H9 (cell line): Measurements from ENCODE around the gene PHF21B. TPM values are rescaled to one million over a fixed set of nuclear protein-coding genes. Genes with fewer than 3 reads are reported as not detected.

ENCODE experiments used
- DNase-seq: peaks from one replicate; pipeline ENCODE4 v3.0.0-alpha.2; 2017
- H2AFZ ChIP-seq: one replicate; pipeline ENCODE4 v1.6.1; 2013; ENCODE audit warnings: mild to moderate bottlenecking, low read length, control low read depth, moderate library complexity
- H2AK5ac ChIP-seq: 2 replicates; pipeline ENCODE4 v1.6.1; 2013; ENCODE audit warnings: low read length, control low read depth, mixed read lengths; ENCODE audit not compliant: insufficient read length
- H2BK120ac ChIP-seq: one replicate; pipeline ENCODE4 v1.6.1; 2013; ENCODE audit warnings: low read depth, mild to moderate bottlenecking, low read length, control low read depth, inconsistent platforms; ENCODE audit not compliant: poor library complexity, severe bottlenecking
- H2BK12ac ChIP-seq: 2 replicates; pipeline ENCODE4 v1.6.1; 2013; ENCODE audit warnings: low read length, control low read depth, mixed read lengths, low read depth; ENCODE audit not compliant: insufficient read length
- H2BK15ac ChIP-seq: 2 replicates; pipeline ENCODE4 v1.6.1; 2013; ENCODE audit warnings: low read depth, low read length, control low read depth
- H2BK20ac ChIP-seq: one replicate; pipeline ENCODE4 v1.6.1; 2013; ENCODE audit warnings: low read depth, mild to moderate bottlenecking, low read length, control low read depth, inconsistent platforms; ENCODE audit not compliant: poor library complexity, severe bottlenecking
- H2BK5ac ChIP-seq: 2 replicates; pipeline ENCODE4 v1.6.1; 2013; ENCODE audit warnings: low read length, control low read depth, mixed read lengths; ENCODE audit not compliant: insufficient read length
- H3K14ac ChIP-seq: 2 replicates; pipeline ENCODE4 v1.6.1; 2013; ENCODE audit warnings: low read length, control low read depth; ENCODE audit not compliant: insufficient read depth
- H3K18ac ChIP-seq: 2 replicates; pipeline ENCODE4 v1.6.1; 2013; ENCODE audit warnings: low read depth, mild to moderate bottlenecking, mixed read lengths, low read length, control low read depth; ENCODE audit not compliant: insufficient read length
- H3K23ac ChIP-seq: 2 replicates; pipeline ENCODE4 v1.6.1; 2013; ENCODE audit warnings: low read length, control low read depth, mixed read lengths, low read depth; ENCODE audit not compliant: insufficient read length
- H3K23me2 ChIP-seq: 2 replicates; pipeline ENCODE4 v1.6.1; 2013; ENCODE audit warnings: low read depth, mild to moderate bottlenecking, mixed read lengths, low read length, control low read depth; ENCODE audit not compliant: insufficient read length, poor library complexity, severe bottlenecking
- H3K27ac ChIP-seq: 2 replicates; pipeline ENCODE4 v1.5.1; 2013; ENCODE audit warnings: low read length, control low read depth, mixed read lengths, low read depth; ENCODE audit not compliant: insufficient read length
- H3K27me3 ChIP-seq: 2 replicates; pipeline ENCODE4 v1.6.1; 2013; ENCODE audit warnings: low read length, control low read depth, inconsistent platforms; ENCODE audit not compliant: insufficient read depth
- H3K4ac ChIP-seq: 2 replicates; pipeline ENCODE4 v1.6.1; 2013; ENCODE audit warnings: low read depth, mild to moderate bottlenecking, control low read depth, inconsistent platforms, low read length, moderate library complexity
- H3K4me1 ChIP-seq: 2 replicates; pipeline ENCODE4 v1.6.1; 2013; ENCODE audit warnings: low read length, control low read depth, inconsistent platforms; ENCODE audit not compliant: insufficient read depth
- H3K4me2 ChIP-seq: 2 replicates; pipeline ENCODE4 v1.6.1; 2013; ENCODE audit warnings: low read length, control low read depth, mixed read lengths; ENCODE audit not compliant: insufficient read length, insufficient read depth
- H3K56ac ChIP-seq: 2 replicates; pipeline ENCODE4 v1.6.1; 2013; ENCODE audit warnings: low read depth, mild to moderate bottlenecking, mixed read lengths, low read length, control low read depth; ENCODE audit not compliant: insufficient read length
- H3K79me1 ChIP-seq: 2 replicates; pipeline ENCODE4 v1.6.1; 2013; ENCODE audit warnings: low read depth, mild to moderate bottlenecking, moderate library complexity, low read length, control low read depth, inconsistent platforms; ENCODE audit not compliant: insufficient read depth, poor library complexity, severe bottlenecking
- H3K79me2 ChIP-seq: 2 replicates; pipeline ENCODE4 v1.6.1; 2013; ENCODE audit warnings: low read length, control low read depth, inconsistent platforms; ENCODE audit not compliant: insufficient read depth
- H3K9ac ChIP-seq: 2 replicates; pipeline ENCODE4 v1.6.1; 2013; ENCODE audit warnings: low read length, control low read depth, mixed read lengths; ENCODE audit not compliant: insufficient read length; ENCODE audit errors: extremely low read depth
- H3K9me3 ChIP-seq: one replicate; pipeline ENCODE4 v1.6.1; 2013; ENCODE audit warnings: low read depth, low read length, inconsistent platforms; ENCODE audit not compliant: control insufficient read depth
- H3T11ph ChIP-seq: one replicate; pipeline ENCODE4 v1.6.1; 2013; ENCODE audit warnings: mild to moderate bottlenecking, low read length, control low read depth, inconsistent platforms
- H4K20me1 ChIP-seq: one replicate; pipeline ENCODE4 v1.6.1; 2013; ENCODE audit not compliant: control insufficient read depth, insufficient read length, insufficient read depth
- H4K5ac ChIP-seq: 2 replicates; pipeline ENCODE4 v1.6.1; 2013; ENCODE audit warnings: low read depth, mild to moderate bottlenecking, mixed read lengths, low read length, control low read depth; ENCODE audit not compliant: insufficient read length
- H4K8ac ChIP-seq: replicated peaks from 2 replicates; pipeline ENCODE4 v1.6.1; 2013; ENCODE audit warnings: low read length, control low read depth, mixed read lengths, low read depth; ENCODE audit not compliant: insufficient read length
- H4K91ac ChIP-seq: 2 replicates; pipeline ENCODE4 v1.6.1; 2013; ENCODE audit warnings: low read depth, mild to moderate bottlenecking, moderate library complexity, mixed read lengths, low read length, control low read depth; ENCODE audit not compliant: insufficient read length
- H3K27ac Mint-ChIP-seq, 3 experiments: 2 replicates in 2 of 3; 3 replicates in 1 of 3; pipeline ENCODE4 v1.8.0; 2020 to 2021; ENCODE audit warnings: mixed read lengths in 3 of 3, mild to moderate bottlenecking in 1 of 3, moderate library complexity in 1 of 3
- H3K27me3 Mint-ChIP-seq: 2 replicates; pipeline ENCODE4 v1.8.0; 2021; ENCODE audit warnings: low read depth, mild to moderate bottlenecking, moderate library complexity, mixed read lengths
- H3K36me3 Mint-ChIP-seq, 3 experiments: 2 replicates in 2 of 3; 3 replicates in 1 of 3; pipeline ENCODE4 v1.8.0; 2020 to 2021; ENCODE audit warnings: low read depth in 3 of 3, mixed read lengths in 3 of 3; ENCODE audit not compliant: insufficient read depth in 1 of 3
- H3K4me1 Mint-ChIP-seq, 2 experiments: 2 replicates each; pipeline ENCODE4 v1.8.0; 2020; ENCODE audit warnings: mixed read lengths in 2 of 2
- H3K4me3 Mint-ChIP-seq, 2 experiments: 2 replicates in 1 of 2; 3 replicates in 1 of 2; pipeline ENCODE4 v1.8.0; 2020 to 2021; ENCODE audit warnings: mild to moderate bottlenecking in 2 of 2, mixed read lengths in 2 of 2, moderate library complexity in 1 of 2
- H3K9me3 Mint-ChIP-seq, 2 experiments: 2 replicates in 1 of 2; 3 replicates in 1 of 2; pipeline ENCODE4 v1.8.0; 2020; ENCODE audit warnings: mild to moderate bottlenecking in 2 of 2, mixed read lengths in 2 of 2, moderate library complexity in 1 of 2
- CTCF ChIP-seq: fragments of 200-600 bp; sonication (generic); conservative IDR thresholded peaks from 3 replicates; pipeline ENCODE4 v1.8.0; 2021; ENCODE audit warnings: antibody characterized with exemption, mild to moderate bottlenecking
- WGBS: extraction: QIAGEN DNeasy Blood & Tissue Kit; methylation state at CpG from one replicate; pipeline ENCODE4 v1.1.7; 2013; ENCODE audit warnings: missing lambda C conversion rate, low lambda C conversion rate, mixed read lengths; ENCODE audit not compliant: insufficient read length; ENCODE audit errors: extremely low coverage; 5-methylcytosine and 5-hydroxymethylcytosine counted together
- total RNA-seq: library from RNA; stranded (reverse); gene quantifications from 2 replicates; pipeline ENCODE4 v1.2.1, GENCODE V29; 2021

PHF21B gene
- total RNA-seq, 1 experiment from 2014 or later = 60.3 TPM

DNA sequence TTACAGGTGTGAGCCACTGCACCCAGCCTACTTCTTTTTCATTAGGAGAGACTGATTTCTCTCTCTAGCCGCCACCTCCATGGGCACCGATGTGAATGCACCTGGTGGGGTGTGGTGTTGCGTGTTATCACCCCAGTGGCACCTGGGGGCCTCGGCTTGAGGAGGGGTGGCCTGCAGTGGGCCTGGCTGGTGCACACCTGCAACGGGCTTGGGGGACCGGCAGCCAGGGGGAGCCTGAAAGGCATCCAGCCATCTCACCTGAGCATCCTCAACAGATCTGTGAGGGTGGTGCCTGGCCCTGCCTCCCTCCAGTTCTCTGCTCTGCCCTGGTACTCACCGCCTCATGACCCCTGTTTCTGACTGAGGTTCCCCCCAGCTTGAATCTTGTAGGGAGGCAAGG is 148.6 kb downstream of the PHF21B start:
- H3K56ac ChIP-seq = no peak overlapping the region
- no peak overlapping the region for H2AFZ ChIP-seq
- H3K4ac ChIP-seq = no peak overlapping the region
- TF ChIP-seq CTCF = no peak
- Mint-ChIP-seq H3K27me3 (no peaks in the 10 kb centered on the region), H3K4me1 (peaks cover 0 to 20% of the 10 kb centered on the region in 2 experiments; a peak in 3 of 4 replicates), H3K27ac (no peak overlapping the region), H3K36me3 (peaks cover 7 to 42% (median 35%) of the 10 kb centered on the region in 3 experiments; a peak in 6 of 7 replicates), H3K4me3 (no peak overlapping the region), H3K9me3 (no peaks in the 10 kb centered on the region)
- no peaks in the 10 kb centered on the region for H3K4me1 ChIP-seq
- no peak overlapping the region for H4K91ac ChIP-seq
- H3K14ac ChIP-seq = no peak overlapping the region
- no peak overlapping the region for H3K18ac ChIP-seq
- no peak overlapping the region for H3K23ac ChIP-seq
- H2BK20ac ChIP-seq = no peak overlapping the region
- no peaks in the 10 kb centered on the region for H3K79me1 ChIP-seq
- H4K8ac ChIP-seq = no peak overlapping the region
- H3K27ac ChIP-seq = no peak overlapping the region
- no peak overlapping the region for H3K4me2 ChIP-seq
- H4K20me1 ChIP-seq = no peaks in the 10 kb centered on the region
- H2BK5ac ChIP-seq = no peak overlapping the region
- no peaks in the 10 kb centered on the region for H3K27me3 ChIP-seq
- H4K5ac ChIP-seq = no peak overlapping the region
- no peaks in the 10 kb centered on the region for H3K23me2 ChIP-seq
- no CpG with 5 or more reads among the region's 7 CpGs for WGBS
- no peaks in the 10 kb centered on the region for H3K79me2 ChIP-seq
- no peak overlapping the region for H2BK15ac ChIP-seq
- no peak for DNase-seq
- H3K9me3 ChIP-seq = no peaks in the 10 kb centered on the region
- H3K9ac ChIP-seq = no peak overlapping the region
- no peak overlapping the region for H2BK120ac ChIP-seq
- no peak overlapping the region for H3T11ph ChIP-seq
- no peak overlapping the region for H2BK12ac ChIP-seq
- H2AK5ac ChIP-seq = no peak overlapping the region
